Mononuclear cell (primary cell): ENCODE measurements around the gene KCNMB1. TPM values are rescaled to one million over a fixed set of nuclear protein-coding genes. Genes with fewer than 3 reads are reported as not detected.

Experiments
- H3K27me3 ChIP-seq: 2 replicates; pipeline ENCODE4 v1.6.0; 2011; ENCODE audit warnings: low read length, control low read depth; ENCODE audit not compliant: insufficient read depth
- H3K4me1 ChIP-seq: 2 replicates; pipeline ENCODE4 v1.5.1; 2011; ENCODE audit warnings: mild to moderate bottlenecking, low read length, control low read depth; ENCODE audit not compliant: insufficient read depth
- H3K4me3 ChIP-seq: 2 replicates; pipeline ENCODE4 v1.5.1; 2011; ENCODE audit warnings: mild to moderate bottlenecking, low read length, moderate library complexity
- H3K9me3 ChIP-seq: 2 replicates; pipeline ENCODE4 v1.5.1; 2011; ENCODE audit warnings: low read depth, mild to moderate bottlenecking, control low read depth, low read length
- total RNA-seq: library from RNA; depleted of rRNA; stranded (reverse); fragments of >200 nt; gene quantifications from one replicate; pipeline ENCODE4 v1.2.3, GENCODE V29; 2012

KCNMB1 gene
- total RNA-seq, 1 donor, result 1.8 TPM

DNA sequence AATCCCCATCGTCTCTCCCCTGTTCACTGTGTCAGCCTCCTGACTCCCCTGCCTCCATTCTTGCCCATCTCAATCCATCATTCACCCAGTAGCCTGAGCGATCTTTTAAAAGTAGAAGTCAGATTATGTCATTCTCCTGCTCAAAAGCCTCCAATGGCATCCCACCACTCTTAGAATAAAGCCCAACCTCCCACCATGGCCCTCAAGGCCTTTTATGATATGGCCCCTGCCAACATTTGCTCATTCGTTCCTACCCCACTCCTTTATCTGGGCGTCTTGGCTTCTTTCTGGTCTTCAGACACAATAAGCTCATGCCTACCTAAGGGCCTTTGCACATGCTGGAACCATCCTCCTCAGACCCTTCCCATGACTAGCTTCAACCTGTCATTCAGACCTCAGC lies 35.5 kb upstream of the KCNMB1 start:
- Histone ChIP-seq H3K27me3 (no peaks in the 10 kb centered on the region), H3K4me3 (no peak overlapping the region), H3K4me1 (no peaks in the 10 kb centered on the region), H3K9me3 (no peaks in the 10 kb centered on the region)

- H3K4me3 ChIP-seq, result no peak overlapping the region
- no peaks in the 10 kb centered on the region for H3K9me3 ChIP-seq
- no peaks in the 10 kb centered on the region for H3K27me3 ChIP-seq
- no peaks in the 10 kb centered on the region for H3K4me1 ChIP-seq
Measured at GRCh38 chr5:170423692-170424091, 34.5 kb upstream of the KCNMB1 start.

DNA sequence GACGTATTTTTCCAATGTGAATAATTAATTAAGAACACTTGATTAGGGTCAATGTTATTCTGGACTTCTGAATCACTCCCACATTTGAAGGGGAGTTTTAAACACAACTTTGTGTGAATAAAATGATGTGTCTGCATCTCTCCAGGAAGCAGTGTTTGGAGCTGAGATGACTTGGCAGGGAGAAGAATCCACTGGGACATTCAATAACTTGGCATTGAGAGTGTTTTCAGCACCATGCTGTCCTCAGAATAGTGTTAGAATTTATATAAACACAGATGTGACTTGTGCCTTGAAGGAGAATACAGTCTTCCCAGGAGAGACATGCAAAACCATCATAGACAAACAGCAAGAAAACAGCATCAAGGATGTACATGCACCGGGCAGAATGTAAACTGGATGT lies 32.7 kb upstream of the KCNMB1 start:
- Histone ChIP-seq H3K4me1 (no peaks in the 10 kb centered on the region), H3K9me3 (no peaks in the 10 kb centered on the region), H3K27me3 (no peaks in the 10 kb centered on the region), H3K4me3 (no peak overlapping the region)

- Histone ChIP-seq H3K4me3 (no peak overlapping the region), H3K27me3 (no peaks in the 10 kb centered on the region), H3K9me3 (no peaks in the 10 kb centered on the region), H3K4me1 (peaks cover 7% of the 10 kb centered on the region)
Measured at GRCh38 chr5:170420806-170421412, 31.7 kb upstream of the KCNMB1 start.

- H3K4me1 ChIP-seq, result peaks cover 10% of the 10 kb centered on the region
- H3K9me3 ChIP-seq, result no peaks in the 10 kb centered on the region
- no peak overlapping the region for H3K4me3 ChIP-seq
- no peaks in the 10 kb centered on the region for H3K27me3 ChIP-seq
Measured at GRCh38 chr5:170419643-170420042, 30.5 kb upstream of the KCNMB1 start.

DNA sequence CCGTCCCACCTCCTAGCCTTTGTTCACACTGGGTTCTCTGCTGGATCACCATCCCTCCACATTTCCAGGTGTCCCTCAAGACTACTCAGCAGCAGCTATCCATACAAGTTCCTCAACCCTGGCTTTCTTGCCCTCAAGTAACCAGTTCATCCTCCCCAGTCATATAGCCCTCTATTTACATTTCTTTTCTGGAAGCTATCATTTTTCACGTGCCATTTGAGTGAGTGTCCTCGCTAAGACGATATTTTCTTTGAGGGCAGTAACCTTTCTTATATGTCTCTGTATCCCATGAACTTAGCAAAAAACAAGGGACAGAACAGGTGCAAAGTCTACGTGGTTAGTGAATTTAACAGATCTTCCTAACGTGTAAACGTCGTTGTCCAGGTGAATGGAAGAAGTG lies 29.6 kb upstream of the KCNMB1 start:
- H3K9me3 ChIP-seq, result no peaks in the 10 kb centered on the region
- H3K4me1 ChIP-seq, result peaks cover 10% of the 10 kb centered on the region
- H3K27me3 ChIP-seq, result no peaks in the 10 kb centered on the region
- no peak overlapping the region for H3K4me3 ChIP-seq

DNA sequence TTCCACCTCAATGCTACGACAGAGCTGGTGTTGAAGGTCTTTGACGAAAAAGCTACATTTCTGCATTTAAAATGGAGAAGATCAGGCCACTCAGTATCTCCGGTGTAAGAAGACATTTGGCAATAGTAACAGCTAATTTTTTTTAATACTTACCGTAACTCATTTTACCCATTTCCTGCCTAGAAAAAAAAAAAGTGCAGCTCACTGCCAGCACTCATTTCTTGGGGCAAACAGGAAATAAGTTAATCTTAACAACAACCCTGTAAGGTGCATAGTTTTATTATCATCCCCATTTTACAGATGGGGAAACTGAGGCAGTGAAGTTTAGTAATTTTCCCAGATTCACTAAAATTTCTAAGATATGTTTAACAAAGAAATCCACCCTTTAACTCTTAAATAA lies 27.4 kb upstream of the KCNMB1 start:
- no peaks in the 10 kb centered on the region for H3K9me3 ChIP-seq
- H3K4me3 ChIP-seq, result no peak overlapping the region
- no peaks in the 10 kb centered on the region for H3K27me3 ChIP-seq
- peaks cover 10% of the 10 kb centered on the region for H3K4me1 ChIP-seq

DNA sequence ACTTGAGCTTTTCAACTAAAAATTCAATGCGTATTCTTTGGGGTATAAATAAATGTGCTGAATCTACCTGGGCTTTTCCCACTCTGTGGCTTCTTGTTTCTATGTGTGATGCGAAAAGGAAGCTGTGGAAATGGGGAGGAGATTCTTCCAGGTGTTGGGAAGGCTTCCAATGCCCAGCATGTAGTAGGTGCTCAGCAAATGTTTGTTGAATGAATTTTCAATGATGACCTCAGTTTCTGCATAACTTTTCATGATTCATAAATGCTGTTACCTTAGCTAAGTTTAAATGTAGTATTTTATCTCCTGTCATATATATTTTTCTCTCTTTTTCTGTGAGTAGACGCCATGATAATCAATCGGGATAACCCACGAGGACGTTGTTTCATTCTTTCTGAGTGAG lies 25.6 kb upstream of the KCNMB1 start:
- Histone ChIP-seq H3K4me1 (peaks cover 10% of the 10 kb centered on the region), H3K9me3 (no peaks in the 10 kb centered on the region), H3K27me3 (no peaks in the 10 kb centered on the region), H3K4me3 (no peak overlapping the region)

DNA sequence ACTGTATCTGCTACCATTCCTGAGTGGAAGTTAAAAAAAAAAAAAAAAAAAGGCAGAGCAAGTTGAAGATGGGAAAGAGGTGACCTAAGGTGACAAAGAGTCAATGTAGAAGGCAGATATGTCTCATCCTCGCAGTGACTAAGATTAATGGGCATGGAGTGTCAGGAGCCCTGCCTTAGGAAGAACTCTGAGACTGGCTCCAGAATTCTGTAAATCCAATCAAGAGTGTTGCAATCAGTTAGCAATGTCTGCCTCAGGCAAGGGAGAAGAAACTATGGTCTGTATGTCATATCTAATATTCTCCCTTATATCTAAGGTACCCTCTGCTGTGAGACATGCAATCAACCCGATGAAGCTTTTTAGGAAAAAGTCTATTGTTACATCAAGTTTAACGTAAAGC lies 24.7 kb upstream of the KCNMB1 start:
- Histone ChIP-seq H3K9me3 (no peaks in the 10 kb centered on the region), H3K4me1 (peaks cover 10% of the 10 kb centered on the region), H3K4me3 (no peak overlapping the region), H3K27me3 (no peaks in the 10 kb centered on the region)

DNA sequence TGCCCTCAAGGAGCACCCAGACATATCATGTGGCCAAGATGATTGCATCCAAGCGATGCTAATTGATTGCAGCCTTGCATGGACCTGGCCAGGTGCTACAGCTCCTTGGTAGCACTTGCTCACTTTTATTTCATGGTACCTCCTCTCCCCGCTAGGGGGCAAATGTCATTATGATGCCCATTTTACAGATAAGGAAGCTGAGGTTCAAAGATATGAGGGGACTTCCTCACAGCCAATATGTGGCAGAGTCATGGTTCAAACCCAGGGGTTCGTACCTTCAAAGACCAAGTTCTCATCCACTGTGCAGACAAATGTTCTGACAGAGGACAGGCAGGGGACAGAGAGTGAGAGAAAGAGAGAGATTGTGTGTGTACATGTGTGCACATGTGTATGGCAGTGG lies 21.9 kb upstream of the KCNMB1 start:
- H3K27me3 ChIP-seq, result no peaks in the 10 kb centered on the region
- no peak overlapping the region for H3K4me3 ChIP-seq
- H3K9me3 ChIP-seq, result no peaks in the 10 kb centered on the region
- peaks cover 11% of the 10 kb centered on the region for H3K4me1 ChIP-seq

- no peak overlapping the region for H3K4me3 ChIP-seq
- no peaks in the 10 kb centered on the region for H3K27me3 ChIP-seq
- H3K4me1 ChIP-seq, result peaks cover 13% of the 10 kb centered on the region
- no peaks in the 10 kb centered on the region for H3K9me3 ChIP-seq
Measured at GRCh38 chr5:170410401-170410800, 21.2 kb upstream of the KCNMB1 start.

DNA sequence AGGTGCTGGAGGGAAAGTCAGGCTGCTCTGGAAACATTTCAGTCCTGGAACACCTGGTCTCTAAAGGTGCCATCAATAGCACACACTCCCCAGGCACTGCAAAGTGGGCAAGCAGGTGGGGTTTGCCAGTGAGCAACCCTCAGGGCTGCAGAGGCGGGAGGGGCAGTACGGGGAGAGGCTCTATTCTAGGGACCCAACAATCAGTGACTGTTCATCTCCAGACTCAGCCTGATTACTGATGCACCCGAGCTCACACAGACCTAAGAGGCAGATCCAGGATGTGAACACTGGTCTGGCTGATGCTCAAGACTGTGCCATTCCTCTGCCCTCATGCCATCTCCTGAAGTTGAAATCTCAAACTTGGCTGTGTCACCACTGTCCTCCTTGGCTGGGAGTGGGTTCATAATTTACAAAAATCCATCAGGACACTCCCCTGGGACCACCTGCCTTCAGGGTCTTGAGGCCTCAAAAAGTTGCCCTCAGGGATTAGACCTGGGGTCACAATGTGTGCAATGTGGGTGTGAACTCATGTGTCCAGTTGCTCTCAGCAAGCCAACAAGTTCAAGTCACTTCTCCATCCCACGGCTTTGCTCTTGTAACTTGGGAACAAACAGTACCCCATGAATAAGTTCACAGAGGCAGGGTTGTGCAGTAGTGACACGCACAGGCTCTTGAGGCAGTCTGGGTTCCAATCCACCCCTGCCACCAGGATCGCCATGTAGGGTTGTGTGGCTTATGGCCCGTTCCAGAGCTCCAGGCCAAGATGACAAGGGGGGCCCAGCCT lies 19.9 kb upstream of the KCNMB1 start:
- peaks cover 20% of the 10 kb centered on the region for H3K4me1 ChIP-seq
- H3K4me3 ChIP-seq, result no peak overlapping the region
- no peaks in the 10 kb centered on the region for H3K27me3 ChIP-seq
- H3K9me3 ChIP-seq, result no peaks in the 10 kb centered on the region

GRCh38 chr5:170408226-170408625 lies 19.1 kb upstream of the KCNMB1 start:
- H3K9me3 ChIP-seq, result no peaks in the 10 kb centered on the region
- H3K27me3 ChIP-seq, result no peaks in the 10 kb centered on the region
- no peak overlapping the region for H3K4me3 ChIP-seq
- H3K4me1 ChIP-seq, result peaks cover 20% of the 10 kb centered on the region

- Histone ChIP-seq H3K27me3 (no peaks in the 10 kb centered on the region), H3K9me3 (no peaks in the 10 kb centered on the region), H3K4me1 (peaks cover 20% of the 10 kb centered on the region), H3K4me3 (no peak overlapping the region)
Measured at GRCh38 chr5:170407062-170407461, 17.9 kb upstream of the KCNMB1 start.

GRCh38 chr5:170405817-170406216 lies 16.6 kb upstream of the KCNMB1 start:
- no peaks in the 10 kb centered on the region for H3K27me3 ChIP-seq
- no peak overlapping the region for H3K4me3 ChIP-seq
- peaks cover 20% of the 10 kb centered on the region for H3K4me1 ChIP-seq
- H3K9me3 ChIP-seq, result no peaks in the 10 kb centered on the region

GRCh38 chr5:170404398-170404797 lies 15.2 kb upstream of the KCNMB1 start:
- Histone ChIP-seq H3K27me3 (no peaks in the 10 kb centered on the region), H3K4me3 (no peak overlapping the region), H3K4me1 (peaks cover 20% of the 10 kb centered on the region), H3K9me3 (no peaks in the 10 kb centered on the region)
